LNCAP (cell line): Measurements from ENCODE around the gene HIPK2.

Source experiments
- CTCF ChIP-seq: fragments of 450-650 bp; IDR thresholded peaks from 2 replicates; pipeline ENCODE4 v1.5.1; 2017; ENCODE audit warnings: mild to moderate bottlenecking

The HIPK2 gene

GRCh38 chr7:139571651-139572050 is 206.1 kb downstream of the HIPK2 start:
- TF ChIP-seq CTCF, result no peak

- no peak for TF ChIP-seq CTCF
Observed at GRCh38 chr7:139571190-139571589, 206.6 kb downstream of the HIPK2 start.

GRCh38 chr7:139570626-139571025 is 207.2 kb downstream of the HIPK2 start:
- TF ChIP-seq CTCF, result no peak

GRCh38 chr7:139570119-139570518 is 207.7 kb downstream of the HIPK2 start:
- TF ChIP-seq CTCF, result no peak

GRCh38 chr7:139568813-139569490 is 208.8 kb downstream of the HIPK2 start:
- no peak for TF ChIP-seq CTCF

- no peak for TF ChIP-seq CTCF
Observed at GRCh38 chr7:139568346-139568675, 209.5 kb downstream of the HIPK2 start.

GRCh38 chr7:139567647-139568345 is 210.0 kb downstream of the HIPK2 start:
- no peak for TF ChIP-seq CTCF
